Activated CD4-positive, alpha-beta T cell treated with anti-CD3 and anti-CD28 coated beads, Interleukin-2, Interleukin-6, amounts not matched to agents 100 ng/mL and 50 ng/mL, durations not matched to agents 16 hours and 8 hours (primary cell): Measurements from ENCODE around the gene EHBP1L1.

Source experiments
- DNase-seq: peaks from one replicate; pipeline ENCODE4 v3.0.0-alpha.2; 2020

EHBP1L1 gene

DNA sequence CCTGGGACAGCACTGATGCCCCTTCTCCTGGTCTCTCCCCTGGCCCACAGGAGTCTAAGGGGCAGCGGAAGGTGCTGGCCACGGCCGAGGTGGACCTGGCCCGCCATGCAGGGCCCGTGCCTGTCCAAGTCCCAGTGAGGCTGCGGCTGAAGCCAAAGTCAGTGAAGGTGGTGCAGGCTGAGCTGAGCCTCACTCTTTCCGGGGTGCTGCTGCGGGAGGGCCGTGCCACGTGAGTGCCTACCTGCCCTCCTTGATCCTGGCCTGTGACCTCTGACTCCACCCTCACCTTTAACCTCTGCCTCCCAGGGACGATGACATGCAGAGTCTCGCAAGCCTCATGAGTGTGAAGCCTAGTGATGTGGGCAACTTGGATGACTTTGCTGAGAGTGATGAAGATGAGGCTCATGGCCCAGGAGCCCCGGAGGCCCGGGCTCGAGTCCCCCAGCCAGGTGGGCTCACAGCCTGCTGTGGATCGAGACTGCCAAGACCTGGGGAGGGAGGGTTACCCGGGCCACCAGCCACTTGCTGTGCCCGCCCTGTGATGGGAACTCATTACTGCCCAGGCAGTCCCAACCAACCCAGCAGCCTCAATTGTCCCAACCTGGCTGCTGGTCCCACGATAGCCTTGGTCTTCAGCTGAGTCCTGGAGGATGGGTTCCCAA is 4.3 kb downstream of the EHBP1L1 start:
- DNase-seq: no peak

- no peak for DNase-seq
Observed at GRCh38 chr11:65580756-65581155, 4.9 kb downstream of the EHBP1L1 start.

DNA sequence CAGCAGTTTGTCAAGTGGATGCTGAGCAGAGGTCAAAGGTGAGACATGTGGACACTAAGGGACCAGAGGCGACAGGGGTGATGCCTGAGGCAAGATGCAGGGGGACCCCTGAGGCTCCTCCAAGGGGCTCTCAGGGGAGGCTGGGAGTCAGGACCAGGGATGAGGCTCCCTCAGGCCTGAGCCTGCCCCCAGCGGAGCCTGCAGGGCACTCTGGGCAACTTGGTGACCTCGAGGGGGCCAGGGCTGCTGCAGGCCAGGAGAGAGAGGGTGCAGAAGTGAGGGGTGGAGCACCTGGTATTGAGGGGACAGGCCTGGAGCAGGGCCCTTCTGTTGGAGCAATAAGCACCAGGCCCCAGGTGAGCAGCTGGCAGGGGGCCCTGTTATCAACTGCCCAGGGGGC is 6.1 kb downstream of the EHBP1L1 start:
- no peak for DNase-seq

DNA sequence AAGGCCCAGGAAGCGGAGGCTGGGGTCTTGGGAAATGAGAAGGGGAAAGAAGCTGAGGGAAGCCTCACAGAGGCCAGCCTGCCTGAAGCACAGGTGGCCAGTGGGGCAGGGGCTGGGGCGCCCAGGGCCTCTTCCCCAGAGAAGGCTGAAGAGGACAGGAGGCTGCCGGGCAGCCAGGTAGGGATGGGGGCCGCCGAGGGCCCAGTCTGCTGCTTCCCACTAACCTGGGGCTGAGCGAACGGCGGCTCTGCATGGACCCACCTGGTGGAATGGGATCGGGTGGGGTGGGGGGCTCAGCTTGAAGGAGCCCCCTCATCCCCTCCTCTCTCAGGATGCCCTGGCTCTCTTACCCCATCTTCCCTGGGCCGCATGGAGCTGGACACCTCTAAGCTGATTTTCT is 7.7 kb downstream of the EHBP1L1 start:
- no peak for DNase-seq

GRCh38 chr11:65584106-65584505 is 8.3 kb downstream of the EHBP1L1 start:
- DNase-seq: no peak

DNA sequence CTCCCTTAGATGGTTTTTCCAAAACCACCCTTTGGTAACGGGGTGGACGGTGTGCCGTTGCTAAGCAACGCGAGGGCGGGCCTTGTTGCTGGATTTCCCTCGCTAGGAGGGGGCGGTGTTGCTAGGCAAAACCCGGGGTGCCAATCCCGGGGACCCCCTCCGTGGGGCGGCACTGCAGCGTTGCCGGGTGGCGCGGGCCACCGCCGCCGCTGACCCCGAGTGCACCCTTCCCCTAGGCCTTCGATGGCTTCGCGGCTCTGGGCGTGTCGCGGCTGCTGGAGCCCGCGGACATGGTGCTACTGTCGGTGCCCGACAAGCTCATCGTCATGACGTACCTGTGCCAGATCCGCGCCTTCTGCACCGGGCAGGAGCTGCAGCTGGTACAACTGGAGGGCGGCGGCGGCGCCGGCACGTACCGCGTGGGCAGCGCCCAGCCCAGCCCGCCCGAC is 8.9 kb downstream of the EHBP1L1 start:
- no peak for DNase-seq

GRCh38 chr11:65585396-65586246 is 9.8 kb downstream of the EHBP1L1 start:
- DNase-seq: no peak

GRCh38 chr11:65586247-65586630 is 10.4 kb downstream of the EHBP1L1 start:
- DNase-seq: no peak

DNA sequence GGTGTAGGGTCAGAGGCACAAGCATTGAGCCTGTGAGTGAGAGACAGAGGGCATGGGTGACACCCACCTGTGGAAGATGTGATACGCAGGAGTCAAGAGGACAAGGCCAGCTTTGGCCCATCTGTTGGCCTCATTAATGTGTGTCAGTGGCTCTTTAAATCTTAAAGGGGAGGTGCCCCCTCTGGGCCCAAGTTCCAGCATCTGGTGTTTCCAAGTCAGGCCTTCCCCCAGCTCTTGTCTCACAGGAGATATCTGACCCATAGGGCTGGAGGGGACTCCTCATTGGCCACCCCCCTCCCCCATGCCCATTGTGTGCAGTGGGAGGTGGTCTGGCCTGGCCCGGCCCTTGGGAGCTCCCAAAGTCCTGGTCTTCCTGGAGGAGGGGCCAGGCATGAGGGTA is 10.8 kb downstream of the EHBP1L1 start:
- DNase-seq: no peak

GRCh38 chr11:65588199-65589054 is 12.6 kb downstream of the EHBP1L1 start:
- DNase-seq: peak; percentile 91

DNA sequence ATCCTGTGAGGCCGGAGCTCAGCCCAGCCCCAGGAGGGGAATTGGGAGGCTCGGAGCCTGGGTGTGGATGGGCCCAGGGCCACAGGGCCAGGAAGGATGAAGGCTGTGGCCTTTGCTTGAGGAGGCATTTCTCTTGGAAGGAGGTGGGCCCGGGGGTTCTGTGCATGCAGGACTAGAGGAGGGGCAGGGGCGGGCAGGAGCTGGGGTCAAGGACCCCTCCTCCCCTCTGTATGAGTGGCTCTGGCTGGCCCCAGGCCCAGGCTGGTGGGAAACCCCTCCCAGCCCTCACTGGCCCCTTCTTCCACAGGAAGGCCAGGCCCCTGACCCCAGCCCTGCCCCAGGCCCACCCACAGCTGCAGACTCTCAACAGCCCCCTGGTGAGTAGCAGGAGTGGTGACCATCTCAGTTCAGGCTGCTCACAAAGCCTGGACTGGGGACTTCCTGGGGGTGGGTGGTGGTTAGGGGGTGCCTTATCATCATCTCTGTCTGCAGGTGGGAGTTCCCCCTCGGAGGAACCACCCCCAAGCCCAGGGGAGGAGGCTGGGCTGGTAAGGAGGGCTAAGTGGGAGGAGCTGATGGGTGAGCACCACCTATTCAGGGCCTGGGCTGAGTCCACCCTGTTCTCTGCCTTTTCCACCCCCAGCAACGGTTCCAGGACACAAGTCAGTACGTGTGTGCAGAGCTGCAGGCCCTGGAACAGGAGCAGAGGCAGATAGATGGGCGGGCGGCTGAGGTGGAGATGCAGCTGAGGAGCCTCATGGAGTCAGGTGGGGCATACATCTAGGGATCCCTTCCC is 13.8 kb downstream of the EHBP1L1 start:
- peak; percentile 44 for DNase-seq

DNA sequence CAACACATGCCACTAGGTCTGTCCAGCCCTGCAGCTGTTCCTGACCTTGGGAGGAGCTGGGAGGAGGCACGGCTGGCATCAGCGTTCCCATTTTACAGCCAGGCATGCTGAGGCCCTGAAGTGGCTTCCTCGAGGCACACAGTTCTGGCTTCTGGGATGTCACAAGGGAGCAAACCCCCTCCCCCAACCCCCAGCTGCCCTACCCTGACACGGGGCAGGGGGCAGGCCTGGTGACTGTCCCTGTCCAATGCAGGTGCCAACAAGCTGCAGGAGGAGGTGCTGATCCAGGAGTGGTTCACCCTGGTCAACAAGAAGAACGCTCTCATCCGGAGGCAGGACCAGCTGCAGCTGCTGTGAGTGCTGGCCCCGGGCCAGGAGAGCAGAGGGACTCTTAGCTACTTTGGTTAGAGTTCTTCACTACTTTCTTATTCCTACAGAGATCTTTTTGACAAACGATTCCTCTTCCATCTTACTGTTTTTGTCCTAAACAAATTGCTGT is 14.4 kb downstream of the EHBP1L1 start:
- no peak for DNase-seq

DNA sequence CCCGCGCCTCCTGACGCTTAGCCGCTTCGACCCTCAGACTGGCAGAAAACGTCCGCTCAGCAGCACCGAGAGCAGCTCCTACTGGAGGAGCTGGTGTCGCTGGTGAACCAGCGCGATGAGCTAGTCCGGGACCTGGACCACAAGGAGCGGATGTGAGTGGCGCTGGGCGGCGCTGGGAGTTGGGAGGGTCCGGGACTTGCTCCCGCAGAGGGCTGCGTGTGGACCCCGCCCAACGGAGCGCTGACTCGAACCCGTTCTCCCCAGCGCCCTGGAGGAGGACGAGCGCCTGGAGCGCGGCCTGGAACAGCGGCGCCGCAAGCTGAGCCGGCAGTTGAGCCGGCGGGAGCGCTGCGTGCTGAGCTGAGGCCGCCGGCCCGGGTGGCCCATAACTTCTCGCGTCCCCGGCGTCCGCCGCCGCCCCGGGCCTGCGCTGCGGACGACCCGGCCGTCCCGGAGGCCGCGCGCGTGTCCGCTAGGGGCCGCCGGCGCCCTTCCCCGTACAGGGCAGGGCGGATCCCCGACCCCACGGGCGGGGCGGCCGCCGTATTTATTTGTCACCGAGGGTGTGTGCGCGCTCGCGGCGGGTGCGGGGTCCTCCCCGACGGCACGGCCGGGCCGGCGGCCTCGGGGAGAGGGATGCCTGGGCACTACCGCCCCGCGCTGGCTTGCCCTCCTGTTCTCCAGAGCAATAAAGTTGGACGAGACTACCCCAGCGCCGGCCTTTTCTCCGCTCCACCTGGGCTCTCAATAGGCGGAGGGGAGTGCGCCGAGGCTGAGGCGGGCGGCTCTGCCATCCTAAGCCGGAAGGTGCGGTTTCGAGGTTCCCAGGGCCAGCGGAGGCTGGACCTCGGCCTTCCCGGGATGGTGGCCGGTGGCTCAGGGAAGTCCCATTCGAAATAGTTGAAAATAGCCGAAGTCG is 16.3 kb downstream of the EHBP1L1 start:
- DNase-seq: no peak

- DNase-seq: no peak
Observed at GRCh38 chr11:65592858-65593517, 17.1 kb downstream of the EHBP1L1 start.

DNA sequence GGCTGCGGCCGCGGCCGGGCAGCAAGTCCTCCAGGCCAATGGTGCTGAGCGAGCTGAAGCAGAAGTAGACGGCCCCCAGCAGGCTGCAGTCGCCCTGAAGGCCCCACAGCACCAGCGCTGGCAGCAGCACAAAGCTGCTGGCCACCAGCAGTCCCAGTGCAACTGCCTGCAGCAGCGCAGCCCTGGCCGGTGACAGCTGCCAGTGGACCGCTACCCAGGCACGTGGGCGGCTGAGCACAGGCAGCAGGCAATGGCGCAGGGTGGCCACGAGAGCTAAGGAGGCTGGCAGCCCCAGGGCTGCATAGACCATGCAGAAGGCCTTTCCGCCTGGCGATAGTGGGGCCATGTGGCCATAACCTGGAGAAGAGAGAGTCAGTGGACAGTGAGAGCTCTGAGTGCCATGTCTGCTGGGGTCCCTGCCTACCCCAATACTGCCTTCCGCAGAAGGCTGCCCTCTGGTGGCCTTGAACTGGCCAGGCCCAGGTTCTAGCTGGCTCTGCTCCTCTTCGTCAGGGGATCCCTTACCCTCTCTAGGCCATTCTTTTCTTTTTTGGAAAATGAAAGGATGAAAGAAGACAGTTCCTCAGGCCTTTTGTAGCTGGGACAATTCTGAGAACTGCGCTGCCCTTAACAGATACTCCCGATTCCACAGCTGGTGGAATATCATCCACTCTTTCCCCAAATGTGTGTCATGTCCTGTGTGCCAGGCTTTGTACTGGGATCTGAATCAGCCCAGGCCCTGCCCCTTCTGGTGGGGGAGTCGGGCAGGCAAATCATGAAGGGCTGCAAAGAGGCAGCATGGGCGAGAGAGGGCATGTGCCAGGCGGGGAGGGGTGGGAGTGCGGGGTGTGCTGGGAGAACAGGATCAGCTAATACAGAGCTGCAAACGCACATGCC is 17.9 kb downstream of the EHBP1L1 start:
- DNase-seq: peak; percentile 57

GRCh38 chr11:65595131-65595530 is 19.3 kb downstream of the EHBP1L1 start:
- no peak for DNase-seq

- no peak for DNase-seq
Observed at GRCh38 chr11:65595543-65596281, 19.9 kb downstream of the EHBP1L1 start, which contains the start of gene KCNK7. Gene KCNK7, minus strand, starts transcription at chr11:65595800. Its CDS starts 28 bp downstream, at chr11:65595772.

DNA sequence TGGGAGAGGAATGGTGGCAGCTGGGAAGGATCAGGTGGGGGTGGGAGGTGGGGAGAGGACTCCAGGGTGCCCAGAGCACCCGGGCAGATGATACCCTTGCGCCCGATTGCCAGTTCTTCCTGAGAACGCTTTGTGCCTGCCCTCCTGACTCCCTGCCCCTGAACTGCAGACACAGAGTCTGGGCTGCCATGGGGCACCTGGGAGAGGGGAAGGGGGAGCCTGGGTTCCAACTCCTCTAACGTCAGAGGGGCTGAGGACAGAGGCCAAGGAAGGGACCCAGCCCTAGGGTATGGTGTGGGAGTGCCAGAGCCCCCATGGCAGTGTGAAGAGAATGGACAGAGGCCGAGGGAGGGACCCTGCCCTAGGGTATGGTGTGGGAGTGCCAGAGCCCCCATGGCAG is 20.7 kb downstream of the EHBP1L1 start:
- DNase-seq: no peak

GRCh38 chr11:65598258-65598699 is 22.4 kb downstream of the EHBP1L1 start:
- no peak for DNase-seq
